HG02588 (cell line): ENCODE data around the gene CTSE.
A peak's percentile ranks its signal among the peaks of the same experiment; 100 is the strongest.
"Not testable (repeated sequence)": the region's sequence is repeated elsewhere in the genome, so short reads cannot be mapped to it uniquely, and the experiment has no call there.

Source experiments
- ATAC-seq: cut with Tn5 transposase; IDR thresholded peaks from one replicate; pipeline ENCODE4 v1.9.1; 2021; ENCODE audit warnings: mild to moderate bottlenecking, moderate library complexity; ENCODE audit not compliant: unreplicated experiment

The CTSE gene

GRCh38 chr1:206023695-206024094 lies at the start of gene CTSE:
Gene CTSE (minus strand): TSS chr1:206023895. CDS start chr1:206023791, 104 bp downstream.
- ATAC-seq = no peak

GRCh38 chr1:206070627-206071304 lies 47.1 kb upstream of the CTSE start:
- ATAC-seq = no peak

- no peak for ATAC-seq
These were observed 44.6 kb upstream of the CTSE start for GRCh38 chr1:206068314-206068713.

- no peak for ATAC-seq
These were observed 44.0 kb upstream of the CTSE start for GRCh38 chr1:206067486-206068227.

- peak; percentile 88 for ATAC-seq
These were observed 42.9 kb upstream of the CTSE start for GRCh38 chr1:206066479-206067171.

- no peak for ATAC-seq
These were observed 42.0 kb upstream of the CTSE start for GRCh38 chr1:206065547-206066145.

GRCh38 chr1:206064501-206064900 lies 40.8 kb upstream of the CTSE start:
- not testable (repeated sequence) for ATAC-seq

- ATAC-seq = not testable (repeated sequence)
These were observed 40.3 kb upstream of the CTSE start for GRCh38 chr1:206064001-206064400.

GRCh38 chr1:206062464-206062863 lies 38.8 kb upstream of the CTSE start:
- no peak for ATAC-seq

- ATAC-seq = no peak
These were observed 37.1 kb upstream of the CTSE start for GRCh38 chr1:206060844-206061243.

- ATAC-seq = no peak
These were observed 35.7 kb upstream of the CTSE start for GRCh38 chr1:206059355-206059915.

GRCh38 chr1:206058927-206059292 lies 35.2 kb upstream of the CTSE start:
- no peak for ATAC-seq

- not testable (repeated sequence) for ATAC-seq
These were observed 34.7 kb upstream of the CTSE start for GRCh38 chr1:206058289-206058926.

GRCh38 chr1:206055639-206056323 lies 32.1 kb upstream of the CTSE start:
- not testable (repeated sequence) for ATAC-seq

- ATAC-seq = not testable (repeated sequence)
These were observed 31.5 kb upstream of the CTSE start for GRCh38 chr1:206055069-206055625.

- not testable (repeated sequence) for ATAC-seq
These were observed 29.9 kb upstream of the CTSE start for GRCh38 chr1:206053616-206054015.

GRCh38 chr1:206052919-206053610 lies 29.4 kb upstream of the CTSE start, which contains the start of gene RHEX:
Gene RHEX (plus strand): TSS chr1:206053173. CDS start chr1:206097829, 44,656 bp downstream.
- not testable (repeated sequence) for ATAC-seq

GRCh38 chr1:206052231-206052865 lies 28.7 kb upstream of the CTSE start:
- ATAC-seq = not testable (repeated sequence)
